H1 (cell line): Measurements from ENCODE around the gene NLRP1. TPM values are rescaled to one million over a fixed set of nuclear protein-coding genes. Genes with fewer than 3 reads are reported as not detected.

Experiments used
- CTCF ChIA-PET: fragments of 300-600 bp; sonication (Branson Sonifier 250); formaldehyde crosslinking; loops from one replicate; lab custom pipeline; 2021; ENCODE audit not compliant: partially characterized antibody; lab: Charles Lee
- POLR2A ChIA-PET: fragments of 300-600 bp; sonication (Branson Sonifier 250); formaldehyde crosslinking; loops from one replicate; lab custom pipeline; 2021; ENCODE audit warnings: inconsistent platforms; ENCODE audit not compliant: partially characterized antibody; lab: Charles Lee
- DNase-seq, 2 experiments: peaks; one replicate each; pipeline versions ENCODE4 v3.0.0 to v3.0.0-alpha.2; 2010 to 2022; ENCODE audit warnings: low spot score in 2 of 2, low read depth in 1 of 2, mixed read lengths in 1 of 2
- FAIRE-seq: peaks from 2 replicates; lab custom pipeline; 2011; peaks lifted over from hg19 to GRCh38; lab: Jason Lieb, UNC
- H2AFZ ChIP-seq: 2 replicates; pipeline ENCODE4 v1.8.1; 2012; ENCODE audit warnings: low read length, inconsistent platforms
- H2AK5ac ChIP-seq: 2 replicates; pipeline ENCODE4 v1.6.1; 2013; ENCODE audit warnings: low read depth, low read length
- H2BK120ac ChIP-seq: replicated peaks from 2 replicates; pipeline ENCODE3; 2013; ENCODE audit warnings: low read depth, low read length, inconsistent platforms
- H2BK12ac ChIP-seq: 2 replicates; pipeline ENCODE4 v1.6.1; 2013; ENCODE audit warnings: low read depth, low read length
- H2BK15ac ChIP-seq: 2 replicates; pipeline ENCODE4 v1.6.1; 2013; ENCODE audit warnings: low read length
- H2BK20ac ChIP-seq: 2 replicates; pipeline ENCODE4 v1.6.1; 2013; ENCODE audit warnings: low read length
- H2BK5ac ChIP-seq: 2 replicates; pipeline ENCODE4 v1.6.1; 2013; ENCODE audit warnings: low read depth, low read length
- H3K14ac ChIP-seq: 2 replicates; pipeline ENCODE4 v1.6.1; 2013; ENCODE audit warnings: inconsistent platforms; ENCODE audit not compliant: insufficient read length
- H3K18ac ChIP-seq: 2 replicates; pipeline ENCODE4 v1.6.1; 2013; ENCODE audit warnings: low read length; ENCODE audit errors: extremely low read depth
- H3K23ac ChIP-seq: 2 replicates; pipeline ENCODE4 v1.6.1; 2013; ENCODE audit warnings: inconsistent platforms; ENCODE audit not compliant: insufficient read length
- H3K23me2 ChIP-seq: 2 replicates; pipeline ENCODE4 v1.6.1; 2013; ENCODE audit warnings: low read depth, low read length
- H3K27ac ChIP-seq: 2 replicates; pipeline ENCODE4 v1.6.1; 2011; ENCODE audit warnings: low read depth, low read length, inconsistent platforms
- H3K27me3 ChIP-seq, 4 experiments: replicated peaks in 1 of 4; 1 replicate in 1 of 4; 2 replicates in 3 of 4; pipeline versions ENCODE4 v1.6.1 to v1.8.1; 2011 to 2013; ENCODE audit warnings: low read length in 3 of 4, mild to moderate bottlenecking in 3 of 4, inconsistent platforms in 2 of 4, mixed read lengths in 2 of 4, moderate library complexity in 1 of 4; ENCODE audit not compliant: control insufficient read depth in 3 of 4, insufficient read depth in 3 of 4; ENCODE audit errors: extremely low read depth in 1 of 4
- H3K36me3 ChIP-seq, 4 experiments: 2 replicates each; pipeline versions ENCODE4 v1.6.1 to v1.8.1; 2011 to 2013; ENCODE audit warnings: mild to moderate bottlenecking in 4 of 4, low read length in 3 of 4, moderate library complexity in 2 of 4, control low read depth in 1 of 4, inconsistent platforms in 1 of 4; ENCODE audit not compliant: insufficient read depth in 4 of 4, control insufficient read depth in 2 of 4
- H3K4ac ChIP-seq: replicated peaks from 2 replicates; pipeline ENCODE3; 2013; ENCODE audit warnings: low read length, low read depth, mixed read lengths, inconsistent platforms; ENCODE audit not compliant: insufficient read length
- H3K4me1 ChIP-seq, 4 experiments: replicated peaks in 1 of 4; 1 replicate in 1 of 4; 2 replicates in 3 of 4; pipeline versions ENCODE4 v1.6.1 to v1.8.1; 2011 to 2013; ENCODE audit warnings: low read length in 3 of 4, inconsistent platforms in 2 of 4, mixed read lengths in 1 of 4; ENCODE audit not compliant: insufficient read depth in 4 of 4, control insufficient read depth in 3 of 4
- H3K4me2 ChIP-seq, 2 experiments: 2 replicates each; pipeline versions ENCODE4 v1.6.1 to v1.8.1; 2011 to 2013; ENCODE audit warnings: low read depth in 2 of 2, low read length in 2 of 2, control low read depth in 1 of 2, inconsistent platforms in 1 of 2, mild to moderate bottlenecking in 1 of 2; ENCODE audit not compliant: insufficient read depth in 1 of 2
- H3K4me3 ChIP-seq, 4 experiments: fragments of 200-600, 300-600 bp in 1 of 4; sonication (generic), shearing (Covaris generic), sonication (Bioruptor Twin) in 1 of 4; 2 replicates each; pipeline versions ENCODE4 v1.5.1 to v1.8.1; 2011 to 2016; ENCODE audit warnings: low read length in 4 of 4, low read depth in 3 of 4, control low read depth in 2 of 4, inconsistent platforms in 2 of 4, mild to moderate bottlenecking in 2 of 4, mixed read lengths in 1 of 4, moderate library complexity in 1 of 4; ENCODE audit not compliant: insufficient read depth in 2 of 4; ENCODE audit errors: extremely low read depth in 1 of 4
- H3K56ac ChIP-seq: replicated peaks from 2 replicates; pipeline ENCODE3; 2013; ENCODE audit warnings: low read depth, mild to moderate bottlenecking, mixed read lengths, low read length, inconsistent platforms; ENCODE audit not compliant: insufficient read length
- H3K79me1 ChIP-seq: 2 replicates; pipeline ENCODE4 v1.6.1; 2013; ENCODE audit warnings: low read depth, low read length, control low read depth
- H3K79me2 ChIP-seq, 2 experiments: 2 replicates each; pipeline versions ENCODE4 v1.6.1 to v1.8.1; 2012 to 2013; ENCODE audit warnings: low read length in 2 of 2, mild to moderate bottlenecking in 2 of 2, inconsistent platforms in 1 of 2; ENCODE audit not compliant: insufficient read depth in 2 of 2, control insufficient read depth in 1 of 2
- H3K9ac ChIP-seq, 4 experiments: replicated peaks in 1 of 4; 1 replicate in 1 of 4; 2 replicates in 3 of 4; pipeline versions ENCODE4 v1.6.1 to v1.8.1; 2011 to 2013; ENCODE audit warnings: low read depth in 3 of 4, low read length in 3 of 4, control low read depth in 2 of 4, mild to moderate bottlenecking in 2 of 4, moderate library complexity in 2 of 4, inconsistent platforms in 1 of 4; ENCODE audit errors: extremely low read depth in 1 of 4
- H3K9me3 ChIP-seq, 2 experiments: 2 replicates each; pipeline versions ENCODE4 v1.6.1 to v1.8.1; 2012 to 2013; ENCODE audit warnings: mild to moderate bottlenecking in 2 of 2, moderate library complexity in 2 of 2, control low read depth in 1 of 2, inconsistent platforms in 1 of 2, low read depth in 1 of 2, low read length in 1 of 2, mixed read lengths in 1 of 2; ENCODE audit not compliant: insufficient read depth in 2 of 2
- H4K20me1 ChIP-seq, 2 experiments: replicated peaks in 1 of 2; 2 replicates each; pipeline versions ENCODE3 to v1.8.1; 2011 to 2013; ENCODE audit warnings: inconsistent platforms in 2 of 2, low read length in 2 of 2, mild to moderate bottlenecking in 1 of 2; ENCODE audit not compliant: insufficient read depth in 2 of 2, control insufficient read depth in 1 of 2
- H4K5ac ChIP-seq: 2 replicates; pipeline ENCODE4 v1.6.1; 2013; ENCODE audit warnings: low read length, low read depth, mixed read lengths, inconsistent platforms; ENCODE audit not compliant: insufficient read length
- H4K8ac ChIP-seq: 2 replicates; pipeline ENCODE4 v1.8.0; 2013; ENCODE audit warnings: mild to moderate bottlenecking, moderate library complexity, low read length, inconsistent platforms; ENCODE audit not compliant: insufficient read depth; ENCODE audit errors: extremely low read depth
- H4K91ac ChIP-seq: replicated peaks from 2 replicates; pipeline ENCODE3; 2013; ENCODE audit warnings: low read length, mixed read lengths, inconsistent platforms; ENCODE audit not compliant: insufficient read length
- CBX5 ChIP-seq: fragments of 300-800, 300-1000 bp; sonication (generic); IDR thresholded peaks from 2 replicates; pipeline ENCODE4 v1.7.1; 2016; ENCODE audit warnings: antibody characterized with exemption, low read length, low read depth
- CHD1 ChIP-seq: IDR thresholded peaks from 2 replicates; pipeline ENCODE4 v1.6.1; 2012; ENCODE audit warnings: low read depth, low read length, improper control_type of control experiment
- CHD2 ChIP-seq: IDR thresholded peaks from 2 replicates; pipeline ENCODE4 v1.6.1; 2012; ENCODE audit warnings: low read length, improper control_type of control experiment
- CREB1 ChIP-seq: IDR thresholded peaks from 2 replicates; pipeline ENCODE4 v1.6.1; 2012; ENCODE audit warnings: inconsistent platforms
- KDM1A ChIP-seq: fragments of 200-600, 300-600 bp; sonication (generic); IDR thresholded peaks from 2 replicates; pipeline ENCODE4 v1.7.1; 2016; ENCODE audit warnings: mild to moderate bottlenecking, low read length, borderline replicate concordance
- KDM4A ChIP-seq: IDR thresholded peaks from one replicate; pipeline ENCODE4 v1.7.1; 2012; ENCODE audit warnings: low read depth, mild to moderate bottlenecking, moderate library complexity, low read length, inconsistent platforms; ENCODE audit not compliant: severe bottlenecking
- NRF1 ChIP-seq: IDR thresholded peaks from 2 replicates; pipeline ENCODE4 v1.6.1; 2011; ENCODE audit warnings: mild to moderate bottlenecking, low read depth, low read length, improper control_type of control experiment
- POU5F1 ChIP-seq: IDR thresholded peaks from 2 replicates; pipeline ENCODE4 v1.6.1; 2011; ENCODE audit warnings: low read depth, mild to moderate bottlenecking, low read length, moderate library complexity
- RXRA ChIP-seq: IDR thresholded peaks from 2 replicates; pipeline ENCODE4 v1.6.1; 2011; ENCODE audit warnings: low read depth, mild to moderate bottlenecking, low read length, moderate library complexity; ENCODE audit not compliant: insufficient read depth
- SIX5 ChIP-seq: IDR thresholded peaks from 2 replicates; pipeline ENCODE4 v1.6.1; 2011; ENCODE audit warnings: mild to moderate bottlenecking, low read depth, low read length
- SUZ12 ChIP-seq: fragments of 200-600 bp; sonication (generic); IDR thresholded peaks from 2 replicates; pipeline ENCODE4 v1.6.1; 2012; ENCODE audit warnings: mild to moderate bottlenecking, inconsistent platforms, low read length, moderate library complexity, mixed read lengths
- YY1 ChIP-seq: IDR thresholded peaks from 2 replicates; pipeline ENCODE4 v1.6.1; 2011; ENCODE audit warnings: low read depth, mild to moderate bottlenecking, low read length
- ZNF274 ChIP-seq: IDR thresholded peaks from 2 replicates; pipeline ENCODE4 v1.7.0; 2012; ENCODE audit warnings: low read length, borderline replicate concordance; ENCODE audit errors: extremely low read depth
- WGBS, 2 experiments: shearing (Covaris generic) in 1 of 2; methylation state at CpG; one replicate each; pipeline versions ENCODE4 v1.1.6 to v1.1.7; 2013 to 2015; ENCODE audit warnings: low lambda C conversion rate in 2 of 2, mixed read lengths in 2 of 2, inconsistent platforms in 1 of 2, low coverage in 1 of 2, missing lambda C conversion rate in 1 of 2; ENCODE audit not compliant: insufficient replicate concordance in 2 of 2, insufficient coverage in 1 of 2, insufficient read length in 1 of 2; ENCODE audit errors: extremely low coverage in 1 of 2, missing lambda C conversion rate in 1 of 2; 5-methylcytosine and 5-hydroxymethylcytosine counted together
- polyA plus RNA-seq, 7 experiments: library from polyadenylated mRNA; depleted of rRNA in 3 of 7; stranded (reverse) in 5 of 7; unstranded in 2 of 7; fragments of >200 nt in 5 of 7; fragments of 200-250 nt in 2 of 7; gene quantifications; 1 replicate in 5 of 7; 2 replicates in 1 of 7; 4 replicates in 1 of 7; pipeline versions ENCODE4 v1.2.1 to v1.2.3, GENCODE V29; 2011 to 2013; ENCODE audit warnings: missing spikeins in 2 of 7, mixed read lengths in 2 of 7
- total RNA-seq: library from RNA; stranded (reverse); fragmentation: NEBNext Ultra II Directional; extraction: Animal tissue kit (Norgen Biotek cat#: 25700); gene quantifications from 2 replicates; pipeline ENCODE4 v1.2.1, GENCODE V29; 2021
- TF ChIP-seq, protein P1 (sequence below): IDR thresholded peaks from 2 replicates; pipeline ENCODE4 v1.6.1; 2011; ENCODE audit warnings: low read depth, mild to moderate bottlenecking, low read length; ENCODE audit not compliant: insufficient read depth

The NLRP1 gene
- total and polyA plus RNA-seq, 2 of the 8 experiments (the other 6 are each of a cell fraction or from before 2014, with no cell fraction given), result 8.6 to 10.4 TPM

DNA sequence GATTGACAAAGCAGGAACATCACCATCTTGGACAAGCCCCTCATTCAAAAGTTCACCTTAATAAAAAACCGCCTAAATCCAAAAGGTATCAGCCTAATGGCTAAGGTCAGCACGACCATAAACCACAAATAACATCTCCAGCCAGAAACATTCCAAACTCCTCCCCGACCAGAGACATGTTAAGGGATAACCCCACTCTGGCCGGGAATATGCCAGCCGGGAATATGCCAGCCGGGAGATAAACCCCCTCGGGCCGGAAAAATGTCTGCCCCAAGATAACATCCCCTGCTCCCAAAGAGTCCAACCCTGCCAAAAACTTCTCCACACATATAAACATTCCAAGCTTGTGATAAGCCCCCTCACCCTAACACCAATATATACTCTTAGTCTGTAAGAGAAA is 116.9 kb downstream of the NLRP1 start:
- H3K27ac ChIP-seq, result no peak overlapping the region
- TF ChIP-seq RXRA (no peak), KDM1A (no peak), POU5F1 (no peak), ZNF274 (no peak), SUZ12 (no peak), CREB1 (no peak), CBX5 (no peak), YY1 (no peak), CHD1 (no peak), CHD2 (no peak), KDM4A (no peak), NRF1 (no peak), SIX5 (no peak)
- TF ChIP-seq, protein P1, sequence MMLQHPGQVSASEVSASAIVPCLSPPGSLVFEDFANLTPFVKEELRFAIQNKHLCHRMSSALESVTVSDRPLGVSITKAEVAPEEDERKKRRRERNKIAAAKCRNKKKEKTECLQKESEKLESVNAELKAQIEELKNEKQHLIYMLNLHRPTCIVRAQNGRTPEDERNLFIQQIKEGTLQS, result no peak

More for the DNA sequence above, 116.9 kb downstream of the NLRP1 start:
- peaks cover 0 to 9% (median 6%) of the 10 kb centered on the region in 4 experiments; a peak in 3 of 7 replicates for H3K4me1 ChIP-seq
- H3K23ac ChIP-seq, result no peak overlapping the region
- H2BK5ac ChIP-seq, result no peak overlapping the region
- DNase-seq (no peak), FAIRE-seq (no peak)
- H4K8ac ChIP-seq, result no peak overlapping the region
- H4K20me1 ChIP-seq, result peaks cover 13 to 18% of the 10 kb centered on the region in 2 experiments
- H2AK5ac ChIP-seq, result no peak overlapping the region
- peak overlapping the region in 2 of 4 experiments; percentile 88 to 95; a peak in 1 of 7 replicates for H3K9ac ChIP-seq
- no peak overlapping the region for H3K4ac ChIP-seq
- no peak overlapping the region for H2BK20ac ChIP-seq
- H3K23me2 ChIP-seq, result peaks cover 2% of the 10 kb centered on the region; the same call in 1 of the 2 replicates
- no peak overlapping the region for H2AFZ ChIP-seq
- H2BK15ac ChIP-seq, result no peak overlapping the region
- peaks cover 0 to 7% (median 5%) of the 10 kb centered on the region in 4 experiments; a peak in 7 of 8 replicates for H3K36me3 ChIP-seq
- peaks cover 4% of the 10 kb centered on the region; the same call in 1 of the 2 replicates for H3K79me1 ChIP-seq
- no peaks in the 10 kb centered on the region for H3K27me3 ChIP-seq
- H3K18ac ChIP-seq, result no peak overlapping the region
- peak overlapping the region; percentile 89 to 91 for H3K4me2 ChIP-seq
- H2BK120ac ChIP-seq, result no peak overlapping the region
- H3K56ac ChIP-seq, result no peak overlapping the region
- no peak overlapping the region for H4K91ac ChIP-seq
- no peak overlapping the region for H3K14ac ChIP-seq
- WGBS, 2 experiments, result 5% methylated on average over 7 of the region's 8 CpGs; no CpG with 5 or more reads in 1 of the 2 experiments
- peak overlapping the region; percentile 98 to 100 (median 98) for H3K4me3 ChIP-seq
- H4K5ac ChIP-seq, result no peak overlapping the region
- POLR2A ChIA-PET, result interaction anchor here (1.0 to 4.9 kb wide), 9 partner anchors 19 to 72 kb away, joined by 3 to 91 read pairs (median 6); partner anchors contain the start of genes C1QBP, DERL2, MIS12 and NUP88
- no peaks in the 10 kb centered on the region for H3K9me3 ChIP-seq
- H3K79me2 ChIP-seq, result peaks cover 46 to 62% of the 10 kb centered on the region in 2 experiments
- H2BK12ac ChIP-seq, result no peak overlapping the region
- CTCF ChIA-PET, result interaction anchor here (0.6 to 1.8 kb wide), 3 partner anchors 18 to 964 kb away, joined by 3 to 4 read pairs (median 3); partner anchors contain the start of gene DERL2
